B cell (primary cell): Measurements from ENCODE around the gene PARP12. TPM values are rescaled to one million over a fixed set of nuclear protein-coding genes. Genes with fewer than 3 reads are reported as not detected.

Experiments used
- ATAC-seq: fragments of 200-7000 bp; cut with Tn5 transposase; one replicate; pipeline ENCODE4 v1.10.0; 2021; ENCODE audit warnings: low read depth, mild to moderate bottlenecking, moderate number of reproducible peaks, moderate library complexity
- CTCF ChIA-PET: fragments of 350-600 bp; sonication (Branson Sonifier 250); formaldehyde crosslinking; loops from one replicate; lab custom pipeline; 2021; ENCODE audit warnings: antibody characterized with exemption, inconsistent platforms; lab: Charles Lee
- POLR2A ChIA-PET: fragments of 350-600 bp; sonication (Branson Sonifier 250); formaldehyde crosslinking; loops from one replicate; lab custom pipeline; 2021; ENCODE audit warnings: antibody characterized with exemption; lab: Charles Lee
- DNase-seq: peaks from one replicate; pipeline ENCODE4 v3.0.0; 2013
- H2AFZ ChIP-seq: 2 replicates; pipeline ENCODE4 v1.6.1; 2012; ENCODE audit warnings: mild to moderate bottlenecking, low read depth, low read length; ENCODE audit not compliant: insufficient read depth, poor library complexity, severe bottlenecking
- H3K27ac ChIP-seq, 2 donors: 1 replicate in 1 of 2; 2 replicates in 1 of 2; pipeline ENCODE4 v1.5.1; 2012 to 2013; ENCODE audit warnings: low read length in 2 of 2, mild to moderate bottlenecking in 2 of 2, moderate library complexity in 1 of 2
- H3K27me3 ChIP-seq, 4 experiments: fragments of 200-600 bp in 1 of 4; sonication (generic) in 1 of 4; replicated peaks in 1 of 4; 1 replicate in 2 of 4; 2 replicates in 2 of 4; pipeline versions ENCODE4 v1.6.1 to v1.7.0; 2013 to 2016; ENCODE audit warnings: low read length in 3 of 4, mild to moderate bottlenecking in 2 of 4, mixed read lengths in 1 of 4, moderate library complexity in 1 of 4; ENCODE audit not compliant: insufficient read depth in 4 of 4, control insufficient read depth in 3 of 4; ENCODE audit errors: control extremely low read depth in 1 of 4
- H3K36me3 ChIP-seq, 2 experiments: replicated peaks in 1 of 2; 1 replicate in 1 of 2; 2 replicates in 1 of 2; pipeline versions ENCODE4 v1.6.1 to v1.7.1; 2013; ENCODE audit warnings: low read length in 1 of 2; ENCODE audit not compliant: insufficient read depth in 2 of 2, control insufficient read depth in 1 of 2; ENCODE audit errors: control extremely low read depth in 1 of 2, extremely low read depth in 1 of 2
- H3K4me1 ChIP-seq, 2 donors: fragments of 200-600 bp in 1 of 2; sonication (generic) in 1 of 2; 1 replicate in 1 of 2; 2 replicates in 1 of 2; pipeline versions ENCODE4 v1.5.1 to v1.6.1; 2013 to 2017; ENCODE audit warnings: low read length in 2 of 2; ENCODE audit not compliant: control insufficient read depth in 2 of 2, insufficient read depth in 2 of 2
- H3K4me2 ChIP-seq: replicated peaks from 2 replicates; pipeline ENCODE3; 2012; ENCODE audit warnings: mild to moderate bottlenecking, low read depth, low read length; ENCODE audit not compliant: poor library complexity, severe bottlenecking
- H3K4me3 ChIP-seq, 5 experiments: fragments of 200-600 bp in 1 of 5; sonication (generic) in 1 of 5; 1 replicate in 3 of 5; 2 replicates in 2 of 5; pipeline versions ENCODE4 v1.5.1 to v1.7.0; 2011 to 2016; ENCODE audit warnings: low read length in 4 of 5, mild to moderate bottlenecking in 4 of 5, low read depth in 2 of 5, control low read depth in 1 of 5, moderate library complexity in 1 of 5; ENCODE audit not compliant: insufficient read depth in 1 of 5; ENCODE audit errors: control extremely low read depth in 1 of 5, extremely low read depth in 1 of 5
- H3K79me2 ChIP-seq: fragments of 200-600 bp; sonication (generic); one replicate; pipeline ENCODE4 v1.6.0; 2016; ENCODE audit warnings: low read length; ENCODE audit not compliant: control insufficient read depth, insufficient read depth
- H3K9ac ChIP-seq: fragments of 200-600 bp; sonication (generic); 2 replicates; pipeline ENCODE4 v1.6.1; 2017; ENCODE audit warnings: mild to moderate bottlenecking, low read length, moderate library complexity
- H3K9me3 ChIP-seq, 3 donors: one replicate each; pipeline versions ENCODE4 v1.6.1 to v1.7.1; 2013; ENCODE audit warnings: low read length in 2 of 3; ENCODE audit not compliant: control insufficient read depth in 2 of 3, insufficient read depth in 1 of 3; ENCODE audit errors: control extremely low read depth in 1 of 3
- H4K20me1 ChIP-seq: 2 replicates; pipeline ENCODE4 v1.6.0; 2012; ENCODE audit warnings: mild to moderate bottlenecking, low read length; ENCODE audit not compliant: insufficient read depth, control insufficient read depth, poor library complexity, severe bottlenecking
- H3K27ac Mint-ChIP-seq: one replicate; pipeline ENCODE4 v1.8.0; 2021; ENCODE audit warnings: mixed read lengths
- H3K27me3 Mint-ChIP-seq: one replicate; pipeline ENCODE4 v1.8.0; 2021; ENCODE audit warnings: mixed read lengths
- H3K4me1 Mint-ChIP-seq: one replicate; pipeline ENCODE4 v1.8.0; 2021; ENCODE audit warnings: mixed read lengths
- H3K4me3 Mint-ChIP-seq: one replicate; pipeline ENCODE4 v1.8.0; 2021; ENCODE audit warnings: mixed read lengths
- H3K9me3 Mint-ChIP-seq: one replicate; pipeline ENCODE4 v1.8.0; 2022; ENCODE audit warnings: mixed read lengths; ENCODE audit not compliant: insufficient read depth
- EZH2 ChIP-seq: IDR thresholded peaks from 2 replicates; pipeline ENCODE4 v1.6.1; 2012; ENCODE audit warnings: borderline replicate concordance, low read depth, mild to moderate bottlenecking, moderate library complexity, low read length; ENCODE audit not compliant: insufficient read depth, poor library complexity, severe bottlenecking
- WGBS: methylation state at CpG from one replicate; pipeline ENCODE4 v1.1.5; 2013; ENCODE audit warnings: missing lambda C conversion rate; ENCODE audit not compliant: insufficient coverage; 5-methylcytosine and 5-hydroxymethylcytosine counted together
- intact Hi-C: fragments of 100-400 bp; cut with micrococcal nuclease; formaldehyde crosslinking; loops from one replicate; pipeline ENCODE4 v1.10.0; 2022
- polyA plus RNA-seq: library from polyadenylated mRNA; depleted of rRNA; stranded (reverse); fragments of >200 nt; gene quantifications from 2 replicates; pipeline ENCODE4 v1.2.3, GENCODE V29; 2012
- total RNA-seq, 2 donors: library from RNA; stranded (reverse); fragments of 120-200 nt in 1 of 2; gene quantifications; 1 replicate in 1 of 2; 2 replicates in 1 of 2; pipeline versions ENCODE4 v1.2.3 to v1.2.4, GENCODE V29; 2013 to 2022
- TF ChIP-seq, protein P1 (sequence below): fragments of 200-600 bp; IDR thresholded peaks from one replicate; pipeline ENCODE4 v1.8.0; 2022; ENCODE audit warnings: antibody characterized with exemption, mild to moderate bottlenecking

The PARP12 gene
- total and polyA plus RNA-seq, 2 donors (not counting 1 experiment from before 2014, with no cell fraction given), result 170 to 177 TPM

DNA sequence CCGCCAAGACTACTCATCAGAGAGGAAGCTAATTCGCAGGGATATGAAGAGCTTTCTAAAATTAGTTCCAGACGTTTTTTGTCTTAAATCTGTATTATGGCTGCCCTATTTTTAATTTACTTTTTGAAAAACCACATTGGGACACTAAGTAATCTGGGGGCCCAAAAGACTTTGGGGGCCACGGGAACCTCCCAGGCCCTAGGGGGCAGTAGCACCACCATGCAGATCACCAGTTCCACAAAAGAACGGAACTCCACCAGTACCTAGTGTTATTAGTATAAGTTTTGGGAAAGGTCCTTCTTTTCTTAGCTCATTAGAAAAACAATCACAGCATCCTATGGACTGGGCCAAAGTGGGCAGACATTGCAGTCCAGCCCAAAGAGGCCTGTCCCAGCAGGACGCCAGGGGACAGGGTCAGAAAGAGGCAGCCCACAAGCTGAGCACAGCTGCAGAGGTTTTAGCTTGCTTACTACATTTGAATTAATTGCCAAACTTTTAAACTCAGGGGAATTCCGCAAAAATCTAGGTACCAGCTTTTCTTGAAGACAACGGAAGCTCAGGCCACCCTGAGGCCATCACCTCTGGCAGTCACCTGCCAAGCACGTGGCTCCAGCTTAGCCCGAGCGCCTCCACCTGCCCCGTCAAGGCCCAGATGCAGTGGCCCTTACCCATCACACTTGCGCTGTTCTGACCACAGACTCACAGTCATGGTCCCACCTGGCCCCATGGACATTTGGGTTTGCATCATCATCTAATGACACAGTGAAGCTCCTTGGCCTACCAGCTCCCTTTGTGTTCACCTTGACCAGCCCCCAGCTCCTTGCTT lies 74.8 kb downstream of the PARP12 start:
- DNase-seq (no peak), ATAC-seq (no peak)
- Mint-ChIP-seq H3K9me3 (no peaks in the 10 kb centered on the region), H3K4me1 (peaks cover 10% of the 10 kb centered on the region), H3K27me3 (peaks cover 8% of the 10 kb centered on the region), H3K27ac (no peak overlapping the region), H3K4me3 (no peak overlapping the region)
- no peaks in the 10 kb centered on the region for H3K9me3 ChIP-seq
- no peaks in the 10 kb centered on the region for H3K79me2 ChIP-seq
- intact Hi-C loops, result no loop called here
- no peaks in the 10 kb centered on the region for H4K20me1 ChIP-seq
- no peak overlapping the region for H3K27ac ChIP-seq
- no peak overlapping the region for H3K9ac ChIP-seq
- TF ChIP-seq EZH2, result no peak
- TF ChIP-seq, protein P1, sequence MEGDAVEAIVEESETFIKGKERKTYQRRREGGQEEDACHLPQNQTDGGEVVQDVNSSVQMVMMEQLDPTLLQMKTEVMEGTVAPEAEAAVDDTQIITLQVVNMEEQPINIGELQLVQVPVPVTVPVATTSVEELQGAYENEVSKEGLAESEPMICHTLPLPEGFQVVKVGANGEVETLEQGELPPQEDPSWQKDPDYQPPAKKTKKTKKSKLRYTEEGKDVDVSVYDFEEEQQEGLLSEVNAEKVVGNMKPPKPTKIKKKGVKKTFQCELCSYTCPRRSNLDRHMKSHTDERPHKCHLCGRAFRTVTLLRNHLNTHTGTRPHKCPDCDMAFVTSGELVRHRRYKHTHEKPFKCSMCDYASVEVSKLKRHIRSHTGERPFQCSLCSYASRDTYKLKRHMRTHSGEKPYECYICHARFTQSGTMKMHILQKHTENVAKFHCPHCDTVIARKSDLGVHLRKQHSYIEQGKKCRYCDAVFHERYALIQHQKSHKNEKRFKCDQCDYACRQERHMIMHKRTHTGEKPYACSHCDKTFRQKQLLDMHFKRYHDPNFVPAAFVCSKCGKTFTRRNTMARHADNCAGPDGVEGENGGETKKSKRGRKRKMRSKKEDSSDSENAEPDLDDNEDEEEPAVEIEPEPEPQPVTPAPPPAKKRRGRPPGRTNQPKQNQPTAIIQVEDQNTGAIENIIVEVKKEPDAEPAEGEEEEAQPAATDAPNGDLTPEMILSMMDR, result no peak
- no peaks in the 10 kb centered on the region for H3K36me3 ChIP-seq
- 80% methylated on average over 8 of the region's 13 CpGs for WGBS
- H3K4me2 ChIP-seq, result no peak overlapping the region
- H2AFZ ChIP-seq, result no peak overlapping the region
- POLR2A ChIA-PET, result interaction anchor here (0.7 kb wide), 1 partner anchor 15 kb away, joined by 3 read pairs; no protein-coding TSS in a partner anchor
- H3K4me3 ChIP-seq, result no peak overlapping the region
- peaks cover 0 to 7% of the 10 kb centered on the region in 2 donors for H3K4me1 ChIP-seq
- no peaks in the 10 kb centered on the region for H3K27me3 ChIP-seq
- CTCF ChIA-PET, result interaction anchor here (1.0 to 1.9 kb wide), 3 partner anchors 18 to 343 kb away, joined by 3 to 5 read pairs (median 4); no protein-coding TSS in a partner anchor

DNA sequence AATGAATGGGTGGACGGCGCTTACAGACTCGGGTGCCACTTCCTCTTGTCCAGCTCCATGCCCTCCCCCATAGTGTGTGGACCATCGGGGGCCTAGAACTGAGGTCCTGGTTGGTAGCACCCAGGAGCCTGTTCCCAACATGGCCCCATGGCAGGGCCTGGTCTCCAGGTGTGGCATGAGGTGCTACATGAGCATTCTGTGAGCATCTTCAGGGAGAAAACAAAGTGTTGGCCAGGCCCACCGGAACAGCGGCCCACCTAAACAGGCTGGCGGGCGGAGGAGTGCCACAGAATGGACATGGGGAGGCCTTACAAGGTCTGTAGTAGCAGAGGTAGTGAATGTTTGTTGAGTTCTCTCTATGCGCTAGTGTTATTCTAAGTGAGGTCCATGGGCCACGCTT lies 76.9 kb downstream of the PARP12 start:
- no peaks in the 10 kb centered on the region for H3K9me3 Mint-ChIP-seq
- no peak for DNase-seq
- ATAC-seq, result no peak
- H3K4me1 ChIP-seq, result peaks cover 0 to 7% of the 10 kb centered on the region in 2 donors
- no peak overlapping the region for H3K9ac ChIP-seq
- H3K27ac ChIP-seq, result no peak overlapping the region
- H3K36me3 ChIP-seq, result no peaks in the 10 kb centered on the region
- no peak overlapping the region for H3K4me2 ChIP-seq
- intact Hi-C loops, result no loop called here
- ChIA-PET CTCF (interaction anchor here (0.8 to 1.2 kb wide), 2 partner anchors 339 to 340 kb away, joined by 3 read pairs; no protein-coding TSS in a partner anchor), POLR2A (no interaction called here)
- H3K27me3 Mint-ChIP-seq, result peaks cover 8% of the 10 kb centered on the region
- no peaks in the 10 kb centered on the region for H3K9me3 ChIP-seq
- H3K27ac Mint-ChIP-seq, result no peak overlapping the region
- H3K4me3 Mint-ChIP-seq, result no peak overlapping the region
- H3K27me3 ChIP-seq, result no peaks in the 10 kb centered on the region
- no peak overlapping the region for H3K4me3 ChIP-seq
- TF ChIP-seq EZH2, result no peak
- TF ChIP-seq, protein P1, result no peak
- H4K20me1 ChIP-seq, result no peaks in the 10 kb centered on the region
- H3K79me2 ChIP-seq, result no peaks in the 10 kb centered on the region
- WGBS, result 88% methylated on average over 10 of the region's 10 CpGs
- H2AFZ ChIP-seq, result no peak overlapping the region
- peaks cover 10% of the 10 kb centered on the region for H3K4me1 Mint-ChIP-seq
